Hepatocyte (in vitro differentiated cells): ENCODE data around the gene IMMP2L.

Experiments used
- CTCF ChIP-seq: fragments of 200-600 bp; sonication (generic); IDR thresholded peaks from 2 replicates; pipeline ENCODE4 v1.5.1; 2016; ENCODE audit warnings: antibody characterized with exemption, mild to moderate bottlenecking; ENCODE audit not compliant: poor library complexity
- EZH2 ChIP-seq: fragments of 200-600 bp; sonication (generic); IDR thresholded peaks from 2 replicates; pipeline ENCODE4 v1.6.1; 2016; ENCODE audit warnings: antibody characterized with exemption, mild to moderate bottlenecking, borderline replicate concordance

GRCh38 chr7:111235709-111236108 lies 326.6 kb downstream of the IMMP2L start:
- TF ChIP-seq CTCF (no peak), EZH2 (no peak)
